ENCODE data around the gene TMPO. TPM values are rescaled to one million over a fixed set of nuclear protein-coding genes. Genes with fewer than 3 reads are reported as not detected.

The TMPO gene
- total and polyA plus RNA-seq, 4 donors = 20.7 to 149 (median 30.6) TPM

GRCh38 chr12:98579347-98579746, 64.0 kb downstream of the TMPO start:
- Histone ChIP-seq H3K27ac (ENCODE audit: low read depth in 1 of 2, low read length in 1 of 2) (no peak overlapping the region), H3K36me3 (ENCODE audit: control insufficient read depth in 4 of 4, insufficient read depth in 4 of 4, low read length in 4 of 4) (no peaks in the 10 kb centered on the region), H3K9me3 (ENCODE audit: control insufficient read depth in 4 of 4, insufficient read depth in 3 of 4, low read length in 3 of 4) (no peaks in the 10 kb centered on the region), H3K4me1 (ENCODE audit: control insufficient read depth in 5 of 5, insufficient read depth in 5 of 5, low read length in 5 of 5) (no peaks in the 10 kb centered on the region), H3K4me3 (no peak overlapping the region), H3K9ac (ENCODE audit: insufficient read depth in 1 of 2, low read length in 2 of 2) (no peak overlapping the region), H3K27me3 (ENCODE audit: control insufficient read depth in 3 of 3, insufficient read depth in 3 of 3, low read length in 2 of 3) (no peaks in the 10 kb centered on the region)
- no peak for ATAC-seq (ENCODE audit: insufficient read depth, low FRiP score)
- DNase-seq = no peak
- WGBS, 2 donors = 88 to 90% methylated on average over 5 of the region's 5 CpGs
- no peak for TF ChIP-seq CTCF (IDR thresholded peaks at IDR 0.05; ENCODE audit: control extremely low read depth, extremely low read depth)

GRCh38 chr12:98579835-98580234, 64.4 kb downstream of the TMPO start:
- DNase-seq (no peak), ATAC-seq (ENCODE audit: insufficient read depth, low FRiP score) (no peak)
- Histone ChIP-seq H3K9me3 (ENCODE audit: control insufficient read depth in 4 of 4, insufficient read depth in 3 of 4, low read length in 3 of 4) (no peaks in the 10 kb centered on the region), H3K27ac (ENCODE audit: low read depth in 1 of 2, low read length in 1 of 2) (no peak overlapping the region), H3K36me3 (ENCODE audit: control insufficient read depth in 4 of 4, insufficient read depth in 4 of 4, low read length in 4 of 4) (no peaks in the 10 kb centered on the region), H3K4me1 (ENCODE audit: control insufficient read depth in 5 of 5, insufficient read depth in 5 of 5, low read length in 5 of 5) (no peaks in the 10 kb centered on the region), H3K4me3 (no peak overlapping the region), H3K27me3 (ENCODE audit: control insufficient read depth in 3 of 3, insufficient read depth in 3 of 3, low read length in 2 of 3) (no peaks in the 10 kb centered on the region), H3K9ac (ENCODE audit: insufficient read depth in 1 of 2, low read length in 2 of 2) (no peak overlapping the region)
- 94 to 98% methylated on average over 3 of the region's 3 CpGs for WGBS, 2 donors
- TF ChIP-seq CTCF (IDR thresholded peaks at IDR 0.05; ENCODE audit: control extremely low read depth, extremely low read depth) = no peak

- Histone ChIP-seq H3K4me3 (no peak overlapping the region), H3K27ac (ENCODE audit: low read depth in 1 of 2, low read length in 1 of 2) (no peak overlapping the region), H3K9ac (ENCODE audit: insufficient read depth in 1 of 2, low read length in 2 of 2) (no peak overlapping the region), H3K4me1 (ENCODE audit: control insufficient read depth in 5 of 5, insufficient read depth in 5 of 5, low read length in 5 of 5) (no peaks in the 10 kb centered on the region), H3K9me3 (ENCODE audit: control insufficient read depth in 4 of 4, insufficient read depth in 3 of 4, low read length in 3 of 4) (no peaks in the 10 kb centered on the region), H3K27me3 (ENCODE audit: control insufficient read depth in 3 of 3, insufficient read depth in 3 of 3, low read length in 2 of 3) (no peaks in the 10 kb centered on the region), H3K36me3 (ENCODE audit: control insufficient read depth in 4 of 4, insufficient read depth in 4 of 4, low read length in 4 of 4) (no peaks in the 10 kb centered on the region)
- ATAC-seq (ENCODE audit: insufficient read depth, low FRiP score) = no peak
- 96 to 98% methylated on average over 5 of the region's 5 CpGs for WGBS, 2 donors
- TF ChIP-seq CTCF (IDR thresholded peaks at IDR 0.05; ENCODE audit: control extremely low read depth, extremely low read depth) = no peak
- no peak for DNase-seq
Observed at GRCh38 chr12:98580695-98581094, 65.3 kb downstream of the TMPO start.

- no peaks in the 10 kb centered on the region for H3K27me3 ChIP-seq (ENCODE audit: control insufficient read depth in 3 of 3, insufficient read depth in 3 of 3, low read length in 2 of 3)
- no peaks in the 10 kb centered on the region for H3K9me3 ChIP-seq (ENCODE audit: control insufficient read depth in 4 of 4, insufficient read depth in 3 of 4, low read length in 3 of 4)
- H3K27ac ChIP-seq (ENCODE audit: low read depth in 1 of 2, low read length in 1 of 2) = no peak overlapping the region
- H3K4me3 ChIP-seq = no peak overlapping the region
- no peak for ATAC-seq (ENCODE audit: insufficient read depth, low FRiP score)
- H3K4me1 ChIP-seq (ENCODE audit: control insufficient read depth in 5 of 5, insufficient read depth in 5 of 5, low read length in 5 of 5) = no peaks in the 10 kb centered on the region
- WGBS, 2 donors = 80 to 93% methylated on average over 1 of the region's 1 CpG
- H3K9ac ChIP-seq (ENCODE audit: insufficient read depth in 1 of 2, low read length in 2 of 2) = no peak overlapping the region
- no peak for TF ChIP-seq CTCF (IDR thresholded peaks at IDR 0.05; ENCODE audit: control extremely low read depth, extremely low read depth)
- no peak for DNase-seq
- no peaks in the 10 kb centered on the region for H3K36me3 ChIP-seq (ENCODE audit: control insufficient read depth in 4 of 4, insufficient read depth in 4 of 4, low read length in 4 of 4)
Observed at GRCh38 chr12:98581101-98581500, 65.7 kb downstream of the TMPO start.
